C1 segment of cervical spinal cord (tissue), 14 donors: ENCODE measurements around the gene TBC1D22A.
"Not testable (repeated sequence)": the region's sequence is repeated elsewhere in the genome, so short reads cannot be mapped to it uniquely, and the experiment has no call there.

Experiments
- DNase-seq, 14 donors: peaks; one replicate each; lab custom pipeline; 2025; lab: John Stamatoyannopoulos, UW

TBC1D22A gene

GRCh38 chr22:47164514-47165337 is 402.3 kb downstream of the TBC1D22A start:
- no peak for DNase-seq

GRCh38 chr22:47165338-47166032 is 403.0 kb downstream of the TBC1D22A start:
- no peak for DNase-seq

GRCh38 chr22:47166033-47166404 is 403.6 kb downstream of the TBC1D22A start:
- DNase-seq = no peak

- DNase-seq = peak in 2 of 14 donors; percentile 8 to 93
Observed at GRCh38 chr22:47166446-47167016, 404.1 kb downstream of the TBC1D22A start.

GRCh38 chr22:47167056-47167455 is 404.6 kb downstream of the TBC1D22A start:
- no peak for DNase-seq

- not testable (repeated sequence) for DNase-seq
Observed at GRCh38 chr22:47167921-47168320, 405.5 kb downstream of the TBC1D22A start.

- no peak for DNase-seq
Observed at GRCh38 chr22:47168441-47168840, 406.0 kb downstream of the TBC1D22A start.

- peak in 1 of 14 donors; percentile 0 for DNase-seq
Observed at GRCh38 chr22:47168900-47169800, 406.7 kb downstream of the TBC1D22A start.

GRCh38 chr22:47169801-47170140 is 407.3 kb downstream of the TBC1D22A start:
- DNase-seq = no peak

GRCh38 chr22:47170511-47171440 is 408.3 kb downstream of the TBC1D22A start:
- not testable (repeated sequence) for DNase-seq

GRCh38 chr22:47171441-47172221 is 409.2 kb downstream of the TBC1D22A start:
- no peak for DNase-seq

GRCh38 chr22:47172771-47173534 is 410.5 kb downstream of the TBC1D22A start:
- no peak for DNase-seq

- no peak for DNase-seq
Observed at GRCh38 chr22:47173535-47174021, 411.1 kb downstream of the TBC1D22A start.

- no peak for DNase-seq
Observed at GRCh38 chr22:47174096-47174495, 411.6 kb downstream of the TBC1D22A start.

GRCh38 chr22:47174671-47175112 is 412.2 kb downstream of the TBC1D22A start:
- no peak for DNase-seq

- no peak for DNase-seq
Observed at GRCh38 chr22:47175151-47176025, 412.9 kb downstream of the TBC1D22A start.

- DNase-seq = no peak
Observed at GRCh38 chr22:47176026-47176389, 413.6 kb downstream of the TBC1D22A start.
